Measurements from ENCODE around the gene MAP3K8.

Gene MAP3K8

DNA sequence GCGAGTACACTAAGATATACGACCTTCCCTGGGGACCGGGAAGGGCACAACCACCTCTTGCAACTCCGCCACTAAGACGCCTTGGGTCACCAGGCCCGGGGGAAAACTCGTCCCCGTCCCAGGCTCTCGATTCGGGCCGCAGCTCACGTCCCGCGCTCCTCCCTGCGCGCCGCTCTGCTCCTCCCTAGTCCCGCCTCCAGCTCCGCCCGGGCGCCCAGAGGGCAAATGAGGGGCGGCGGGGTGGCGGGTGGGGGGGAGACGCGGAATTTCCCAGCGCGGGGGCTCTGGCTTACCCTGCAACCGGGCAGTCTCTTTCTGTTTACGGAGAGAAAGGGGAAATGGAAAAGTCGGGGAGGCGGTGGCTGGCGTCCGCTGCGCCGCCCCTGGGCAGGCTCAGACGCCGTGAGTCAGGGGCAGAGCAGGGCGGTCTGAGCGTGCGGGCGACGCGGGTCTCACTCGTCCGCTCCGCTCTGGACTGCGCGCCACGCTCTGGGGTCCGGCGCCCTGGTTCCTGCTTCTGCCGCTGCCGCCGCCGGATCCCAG lies at the start of gene MAP3K8:
MAP3K8 (plus strand) TSS at position 455 of the 543 bp plus-strand sequence. CDS start 4,755 bp downstream, outside the sequence.
- DNase-seq (ENCODE audit: low read depth in 2 of 2) = peak; percentile 84 to 85

DNA sequence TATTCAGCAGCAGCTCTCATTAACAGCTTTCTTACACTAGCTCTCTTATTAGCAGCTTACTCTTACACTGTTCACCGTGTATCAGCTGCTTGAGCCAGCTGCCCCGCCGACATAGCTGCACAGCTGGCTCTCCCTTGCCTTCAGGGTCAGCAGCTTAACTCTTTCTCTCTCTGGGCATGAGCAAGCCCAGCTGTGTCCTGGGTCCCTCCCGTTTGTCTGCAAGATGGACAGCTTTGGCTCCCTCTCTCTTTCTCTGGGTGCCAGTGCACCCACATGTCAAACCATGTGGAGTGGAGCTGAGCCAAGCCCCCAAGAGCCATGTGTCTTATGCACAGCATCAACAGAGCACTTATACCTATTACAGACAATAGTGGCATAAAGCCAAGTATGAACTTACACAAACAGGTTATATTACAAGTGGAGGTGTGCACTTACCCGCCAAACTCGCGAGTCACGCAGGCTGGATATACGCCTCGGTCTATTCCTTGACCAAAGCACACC lies 49.2 kb upstream of the MAP3K8 start:
- no peak for DNase-seq (ENCODE audit: low read depth in 2 of 2)

GRCh38 chr10:30386801-30387588 lies 47.0 kb upstream of the MAP3K8 start:
- no peak for DNase-seq (ENCODE audit: low read depth in 2 of 2)

DNA sequence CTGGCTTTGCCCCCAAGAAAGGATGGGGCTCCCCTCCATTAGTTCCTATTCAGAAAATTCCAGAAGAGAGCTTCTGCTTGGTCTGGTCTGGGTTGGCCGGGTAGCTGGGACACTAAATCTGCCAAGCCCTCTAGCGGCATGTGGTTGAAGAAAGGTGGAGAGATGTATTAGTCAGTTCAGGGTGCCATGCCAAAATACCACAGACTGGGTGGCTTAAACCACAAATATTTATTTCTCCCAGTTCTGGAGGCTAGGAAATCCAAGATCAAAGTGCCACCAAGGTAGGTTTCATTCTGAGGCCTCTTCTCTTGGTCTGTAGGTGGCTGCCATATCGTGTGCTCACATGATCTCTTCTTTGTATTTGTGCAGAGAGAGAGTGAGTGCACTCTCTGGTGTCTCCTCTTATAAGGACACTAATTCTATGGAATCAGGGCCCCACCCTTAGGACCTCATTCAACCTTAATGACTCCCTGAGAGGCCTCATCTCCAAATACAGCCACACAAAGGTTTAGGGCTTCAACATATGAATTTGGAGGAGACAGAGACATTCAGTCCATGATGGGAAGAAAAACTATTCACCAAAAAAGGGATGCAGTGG lies 46.2 kb upstream of the MAP3K8 start:
- DNase-seq (ENCODE audit: low read depth in 2 of 2) = no peak

- DNase-seq (ENCODE audit: low read depth in 2 of 2) = no peak
Measured at GRCh38 chr10:30389543-30389942, 44.4 kb upstream of the MAP3K8 start.

DNA sequence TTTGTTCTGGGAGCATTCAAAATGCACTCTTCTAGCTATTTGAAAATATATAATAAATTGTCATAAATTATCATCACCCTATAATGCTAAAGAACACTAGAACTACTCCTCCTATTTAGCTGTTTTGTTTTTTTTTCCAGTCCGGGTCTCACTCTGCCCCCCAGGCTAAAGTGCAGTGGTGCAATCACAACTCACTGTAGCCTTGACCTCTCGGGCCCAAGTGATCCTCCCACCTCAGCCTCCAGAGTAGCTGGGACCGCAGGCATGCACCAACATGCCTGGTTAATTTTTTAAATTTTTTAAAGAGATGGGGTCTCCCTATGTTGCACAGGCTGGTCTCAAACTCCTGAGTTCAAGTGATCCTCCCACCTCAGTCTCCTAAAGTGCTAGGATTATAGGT lies 43.8 kb upstream of the MAP3K8 start:
- DNase-seq (ENCODE audit: low read depth in 2 of 2) = no peak

GRCh38 chr10:30391266-30391665 lies 42.7 kb upstream of the MAP3K8 start:
- no peak for DNase-seq (ENCODE audit: low read depth in 2 of 2)

DNA sequence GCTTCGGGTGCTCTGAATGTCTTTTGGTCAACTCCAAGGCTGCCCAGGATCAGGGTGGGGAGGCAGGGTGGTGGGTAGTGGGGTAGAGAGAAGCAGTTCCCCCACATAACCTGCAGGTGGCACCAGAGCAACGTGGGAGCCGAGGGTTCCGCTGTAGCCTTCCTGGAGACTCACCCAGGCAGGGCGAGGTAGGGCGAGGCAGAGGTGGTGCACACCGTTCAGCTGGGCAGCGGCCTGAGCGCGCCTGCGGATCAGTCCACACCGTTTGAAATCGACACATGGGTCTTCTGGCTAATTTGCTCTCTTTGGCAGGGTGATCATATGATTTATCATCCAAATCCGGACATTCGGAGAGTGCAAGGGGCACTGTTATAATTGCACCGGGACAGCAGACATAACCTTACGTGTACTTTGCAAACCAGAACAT lies 41.4 kb upstream of the MAP3K8 start:
- DNase-seq (ENCODE audit: low read depth in 2 of 2) = peak; percentile 56

DNA sequence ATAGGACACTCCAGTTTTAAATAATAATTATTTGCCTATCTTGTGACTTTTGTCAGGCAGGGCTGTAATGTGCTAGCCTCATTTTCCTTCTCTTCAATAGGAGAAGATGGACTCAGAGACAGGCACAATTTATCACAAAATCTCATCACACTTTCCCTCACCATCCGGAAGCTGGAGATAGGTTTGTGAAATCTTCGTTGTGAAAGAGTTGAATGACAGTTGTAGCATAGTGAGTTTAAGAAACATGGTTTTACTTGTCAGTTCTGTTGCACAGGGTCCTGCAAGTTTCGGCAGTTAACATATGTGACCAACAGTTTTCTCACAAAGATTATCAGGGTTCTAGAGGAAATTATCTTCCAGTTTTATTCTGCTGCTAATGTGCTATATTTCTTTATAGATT lies 37.7 kb upstream of the MAP3K8 start:
- DNase-seq (ENCODE audit: low read depth in 2 of 2) = no peak

DNA sequence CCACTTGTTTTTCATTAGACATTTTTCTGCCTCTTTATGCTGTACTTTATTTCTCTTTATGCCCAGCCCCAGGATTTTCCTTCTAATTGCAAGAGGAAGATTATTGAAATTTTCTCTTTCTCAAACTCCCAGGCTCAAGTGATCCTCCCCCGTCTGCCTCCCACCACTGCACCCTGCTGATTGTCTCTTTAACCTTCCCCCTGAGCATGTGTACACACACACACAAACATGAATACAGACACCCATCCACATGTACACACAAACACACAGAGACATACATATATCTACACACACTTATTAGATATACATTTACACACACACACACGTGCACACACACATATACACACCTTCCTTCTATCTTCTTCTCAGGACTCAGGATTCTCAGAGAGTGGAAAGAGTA lies 37.3 kb upstream of the MAP3K8 start:
- no peak for DNase-seq (ENCODE audit: low read depth in 2 of 2)

GRCh38 chr10:30398193-30398592 lies 35.8 kb upstream of the MAP3K8 start:
- DNase-seq (ENCODE audit: low read depth in 2 of 2) = no peak

- DNase-seq (ENCODE audit: low read depth in 2 of 2) = no peak
Measured at GRCh38 chr10:30398788-30399187, 35.2 kb upstream of the MAP3K8 start.

GRCh38 chr10:30403494-30403893 lies 30.5 kb upstream of the MAP3K8 start:
- no peak for DNase-seq (ENCODE audit: low read depth in 2 of 2)

DNA sequence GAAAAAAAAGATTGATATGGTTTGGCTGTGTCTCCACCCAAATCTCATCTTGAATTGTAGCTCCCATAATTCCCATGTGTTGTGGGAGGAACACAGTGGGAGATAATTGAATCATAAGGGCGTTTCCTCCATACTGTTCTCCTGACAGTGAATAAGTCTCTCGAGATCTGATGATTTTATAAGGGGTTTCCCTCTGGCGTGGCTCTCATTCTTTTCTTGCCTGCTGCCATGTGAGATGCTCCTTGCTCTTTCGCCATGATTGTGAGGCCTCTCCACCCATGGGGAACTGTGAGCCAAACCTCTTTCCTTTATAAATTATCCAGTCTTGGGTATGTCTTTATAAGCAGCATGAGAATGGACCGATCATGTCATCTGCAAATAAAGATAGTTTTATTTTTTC lies 29.4 kb upstream of the MAP3K8 start:
- no peak for DNase-seq (ENCODE audit: low read depth in 2 of 2)

GRCh38 chr10:30411263-30411662 lies 22.7 kb upstream of the MAP3K8 start:
- DNase-seq (ENCODE audit: low read depth in 2 of 2) = no peak

DNA sequence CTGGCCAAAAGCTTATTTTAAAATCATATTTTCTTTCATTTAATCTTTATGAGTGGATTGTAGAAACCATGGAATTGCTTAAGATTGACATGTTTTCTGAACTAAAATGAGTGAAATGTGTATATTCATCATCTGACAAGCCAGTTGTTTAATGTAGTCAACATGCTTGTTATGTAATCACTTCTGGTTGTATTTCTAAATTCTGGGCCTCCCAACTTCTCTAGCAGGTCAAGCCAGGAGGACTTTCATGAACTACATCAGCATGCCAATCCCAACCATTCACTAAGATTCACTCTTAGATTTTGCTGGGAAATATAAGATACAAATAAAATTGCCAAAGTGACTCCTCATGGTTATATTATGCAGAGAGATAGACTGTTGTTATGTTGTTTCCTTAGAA lies 21.1 kb upstream of the MAP3K8 start:
- no peak for DNase-seq (ENCODE audit: low read depth in 2 of 2)

- DNase-seq (ENCODE audit: low read depth in 2 of 2) = no peak
Measured at GRCh38 chr10:30413996-30414576, 19.9 kb upstream of the MAP3K8 start.

GRCh38 chr10:30415593-30415992 lies 18.4 kb upstream of the MAP3K8 start:
- DNase-seq (ENCODE audit: low read depth in 2 of 2) = no peak

DNA sequence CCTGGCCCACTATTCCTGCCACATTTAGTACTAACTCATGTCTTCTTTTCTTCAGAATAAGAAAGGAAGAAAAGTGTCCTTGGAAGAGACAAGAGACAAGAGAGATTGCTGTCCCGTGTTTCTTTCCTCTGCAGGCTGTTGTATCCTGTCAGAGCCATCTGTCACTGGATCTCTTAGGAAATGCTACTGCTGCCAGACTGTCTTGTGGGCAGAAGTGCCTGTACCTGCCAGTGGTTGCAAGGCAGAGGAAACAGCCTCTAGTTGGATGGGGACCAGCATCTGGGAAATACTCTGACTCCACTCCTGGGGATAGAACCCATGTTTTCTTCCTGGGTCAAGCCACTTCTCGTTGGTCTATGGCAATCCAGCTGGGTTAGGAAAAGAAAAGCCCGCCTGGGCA lies 16.7 kb upstream of the MAP3K8 start:
- DNase-seq (ENCODE audit: low read depth in 2 of 2) = no peak

GRCh38 chr10:30420266-30420665 lies 13.7 kb upstream of the MAP3K8 start:
- no peak for DNase-seq (ENCODE audit: low read depth in 2 of 2)

- no peak for DNase-seq (ENCODE audit: low read depth in 2 of 2)
Measured at GRCh38 chr10:30420766-30421165, 13.2 kb upstream of the MAP3K8 start.

GRCh38 chr10:30422151-30422695 lies 11.8 kb upstream of the MAP3K8 start:
- DNase-seq (ENCODE audit: low read depth in 2 of 2) = no peak

All from stimulated activated CD8-positive, alpha-beta memory T cell treated with anti-CD3 and anti-CD28 coated beads, Interleukin-15, amount 100 ng/mL, for 48 hours (primary cell).